A549 (cell line): ENCODE results near the gene C4orf51.

Source experiments
- CHD4 ChIP-seq: fragments of 200-600 bp; sonication (generic); IDR thresholded peaks from 2 replicates; pipeline ENCODE4 v1.6.1; 2016; ENCODE audit warnings: antibody characterized with exemption, mild to moderate bottlenecking, borderline replicate concordance
- EP300 ChIP-seq, 2 experiments: fragments of >200 bp; sonication (Bioruptor Twin); formaldehyde crosslinking; IDR thresholded peaks; 2 replicates in 1 of 2; 3 replicates in 1 of 2; pipeline ENCODE4 v1.6.1; 2016 to 2017
- ESRRA ChIP-seq: fragments of 150-350 bp; IDR thresholded peaks from 2 replicates; pipeline ENCODE4 v1.6.1; 2014; ENCODE audit warnings: mild to moderate bottlenecking, low read length, borderline replicate concordance
- FOSL2 ChIP-seq, 2 experiments: fragments of 450-650 bp in 1 of 2; fragments of >200 bp in 1 of 2; sonication (Bioruptor Twin) in 1 of 2; formaldehyde crosslinking; IDR thresholded peaks; 2 replicates each; pipeline versions ENCODE4 v1.5.0 to v1.6.1; 2016 to 2020; ENCODE audit warnings: mild to moderate bottlenecking in 1 of 2, moderate library complexity in 1 of 2
- HOXA7 ChIP-seq: fragments of 250-450 bp; sonication (Bioruptor Pico); IDR thresholded peaks from 2 replicates; pipeline ENCODE4 v1.5.0; 2020; ENCODE audit warnings: mild to moderate bottlenecking, moderate library complexity
- HOXB13 ChIP-seq: fragments of 250-450 bp; sonication (Bioruptor Pico); IDR thresholded peaks from 2 replicates; pipeline ENCODE4 v1.5.0; 2020; ENCODE audit warnings: low read depth, mild to moderate bottlenecking, moderate library complexity
- JUN ChIP-seq, 2 experiments: fragments of >200 bp; sonication (Bioruptor Twin); formaldehyde crosslinking; IDR thresholded peaks; 2 replicates in 1 of 2; 3 replicates in 1 of 2; pipeline ENCODE4 v1.6.1; 2016 to 2017
- KDM1A ChIP-seq: fragments of 200-600 bp; sonication (generic); IDR thresholded peaks from 2 replicates; pipeline ENCODE4 v1.6.1; 2016; ENCODE audit warnings: low read depth, mild to moderate bottlenecking
- NFE2L2 ChIP-seq: fragments of 150-350 bp; conservative IDR thresholded peaks from 2 replicates; pipeline ENCODE4 v1.6.1; 2014; ENCODE audit warnings: low read length
- POLR2A ChIP-seq: IDR thresholded peaks from 2 replicates; pipeline ENCODE4 v1.6.1; 2012; ENCODE audit warnings: mild to moderate bottlenecking, low read length
- POLR2AphosphoS2 ChIP-seq: conservative IDR thresholded peaks from 2 replicates; pipeline ENCODE4 v1.6.1; 2012; ENCODE audit warnings: low read length, improper control_type of control experiment, inconsistent platforms
- RAD21 ChIP-seq, 2 experiments: fragments of >200 bp in 1 of 2; sonication (Bioruptor Twin) in 1 of 2; formaldehyde crosslinking in 1 of 2; IDR thresholded peaks in 1 of 2; conservative IDR thresholded peaks in 1 of 2; 2 replicates in 1 of 2; 3 replicates in 1 of 2; pipeline ENCODE4 v1.6.1; 2012 to 2018; ENCODE audit warnings: inconsistent platforms in 1 of 2
- TF ChIP-seq, protein P1 (sequence below): fragments of >200 bp; sonication (Bioruptor Twin); formaldehyde crosslinking; IDR thresholded peaks from 3 replicates; pipeline ENCODE4 v1.5.1; 2016
- TF ChIP-seq, protein P2 (sequence below): IDR thresholded peaks from 2 replicates; pipeline ENCODE4 v1.6.1; 2012

GRCh38 chr4:145709843-145710242 is 29.9 kb downstream of the C4orf51 start:
- no peak for TF ChIP-seq CHD4
- TF ChIP-seq, protein P1, sequence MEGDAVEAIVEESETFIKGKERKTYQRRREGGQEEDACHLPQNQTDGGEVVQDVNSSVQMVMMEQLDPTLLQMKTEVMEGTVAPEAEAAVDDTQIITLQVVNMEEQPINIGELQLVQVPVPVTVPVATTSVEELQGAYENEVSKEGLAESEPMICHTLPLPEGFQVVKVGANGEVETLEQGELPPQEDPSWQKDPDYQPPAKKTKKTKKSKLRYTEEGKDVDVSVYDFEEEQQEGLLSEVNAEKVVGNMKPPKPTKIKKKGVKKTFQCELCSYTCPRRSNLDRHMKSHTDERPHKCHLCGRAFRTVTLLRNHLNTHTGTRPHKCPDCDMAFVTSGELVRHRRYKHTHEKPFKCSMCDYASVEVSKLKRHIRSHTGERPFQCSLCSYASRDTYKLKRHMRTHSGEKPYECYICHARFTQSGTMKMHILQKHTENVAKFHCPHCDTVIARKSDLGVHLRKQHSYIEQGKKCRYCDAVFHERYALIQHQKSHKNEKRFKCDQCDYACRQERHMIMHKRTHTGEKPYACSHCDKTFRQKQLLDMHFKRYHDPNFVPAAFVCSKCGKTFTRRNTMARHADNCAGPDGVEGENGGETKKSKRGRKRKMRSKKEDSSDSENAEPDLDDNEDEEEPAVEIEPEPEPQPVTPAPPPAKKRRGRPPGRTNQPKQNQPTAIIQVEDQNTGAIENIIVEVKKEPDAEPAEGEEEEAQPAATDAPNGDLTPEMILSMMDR: no peak
- no peak for TF ChIP-seq RAD21 (conservative IDR thresholded peaks at IDR 0.05 in 1 of 2, IDR thresholded peaks at IDR 0.05 in 1 of 2)
- TF ChIP-seq HOXB13 (CRISPR knock-in tag): no peak
- no peak for TF ChIP-seq POLR2A
- TF ChIP-seq EP300 (IDR thresholded peaks at IDR 0.05): no peak
- no peak for TF ChIP-seq POLR2AphosphoS2
- TF ChIP-seq NFE2L2: no peak
- no peak for TF ChIP-seq HOXA7 (CRISPR knock-in tag)
- TF ChIP-seq, protein P2, sequence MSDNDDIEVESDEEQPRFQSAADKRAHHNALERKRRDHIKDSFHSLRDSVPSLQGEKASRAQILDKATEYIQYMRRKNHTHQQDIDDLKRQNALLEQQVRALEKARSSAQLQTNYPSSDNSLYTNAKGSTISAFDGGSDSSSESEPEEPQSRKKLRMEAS: no peak
- TF ChIP-seq ESRRA: no peak
- no peak for TF ChIP-seq FOSL2 (IDR thresholded peaks at IDR 0.05)
- no peak; the same call in 1 of the 2 replicates for TF ChIP-seq FOSL2 (CRISPR knock-in tag; IDR thresholded peaks at IDR 0.05)
- TF ChIP-seq JUN (IDR thresholded peaks at IDR 0.05): no peak
- TF ChIP-seq KDM1A: no peak
